ENCODE results near the gene SNX2.

DNA sequence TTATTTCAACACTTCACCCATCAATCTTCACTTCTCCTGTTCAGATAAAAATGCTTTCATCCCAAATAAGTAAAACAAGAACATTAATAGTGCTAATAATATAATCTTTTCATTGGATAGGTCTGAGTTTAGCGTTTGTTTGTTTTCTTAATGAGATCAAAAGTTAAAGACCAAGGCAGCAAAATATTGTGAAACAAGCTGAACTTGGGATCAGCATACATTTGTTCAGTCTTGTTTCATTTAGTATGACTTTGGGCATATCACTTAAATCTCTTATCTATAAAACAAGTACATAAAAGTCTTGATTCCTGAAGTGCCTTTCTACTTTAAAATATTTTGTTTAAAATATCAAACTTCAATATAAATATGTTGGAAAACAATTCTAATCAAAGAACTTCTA lies 57.1 kb downstream of the SNX2 start:
- TF ChIP-seq, protein P1, sequence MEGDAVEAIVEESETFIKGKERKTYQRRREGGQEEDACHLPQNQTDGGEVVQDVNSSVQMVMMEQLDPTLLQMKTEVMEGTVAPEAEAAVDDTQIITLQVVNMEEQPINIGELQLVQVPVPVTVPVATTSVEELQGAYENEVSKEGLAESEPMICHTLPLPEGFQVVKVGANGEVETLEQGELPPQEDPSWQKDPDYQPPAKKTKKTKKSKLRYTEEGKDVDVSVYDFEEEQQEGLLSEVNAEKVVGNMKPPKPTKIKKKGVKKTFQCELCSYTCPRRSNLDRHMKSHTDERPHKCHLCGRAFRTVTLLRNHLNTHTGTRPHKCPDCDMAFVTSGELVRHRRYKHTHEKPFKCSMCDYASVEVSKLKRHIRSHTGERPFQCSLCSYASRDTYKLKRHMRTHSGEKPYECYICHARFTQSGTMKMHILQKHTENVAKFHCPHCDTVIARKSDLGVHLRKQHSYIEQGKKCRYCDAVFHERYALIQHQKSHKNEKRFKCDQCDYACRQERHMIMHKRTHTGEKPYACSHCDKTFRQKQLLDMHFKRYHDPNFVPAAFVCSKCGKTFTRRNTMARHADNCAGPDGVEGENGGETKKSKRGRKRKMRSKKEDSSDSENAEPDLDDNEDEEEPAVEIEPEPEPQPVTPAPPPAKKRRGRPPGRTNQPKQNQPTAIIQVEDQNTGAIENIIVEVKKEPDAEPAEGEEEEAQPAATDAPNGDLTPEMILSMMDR (IDR thresholded peaks at IDR 0.05), result no peak
- no peak for TF ChIP-seq POLR2A (IDR thresholded peaks at IDR 0.05)

Measured in vagina (tissue), 2 donors.